DND-41 (cell line): Measurements from ENCODE around the gene MRPL39.

Experiments
- CTCF ChIP-seq: IDR thresholded peaks from 2 replicates; pipeline ENCODE4 v1.5.1; 2012; ENCODE audit warnings: borderline replicate concordance, low read length, moderate library complexity, mild to moderate bottlenecking; ENCODE audit not compliant: poor library complexity, severe bottlenecking; ENCODE audit errors: extremely low read depth
- EZH2 ChIP-seq: IDR thresholded peaks from 3 replicates; pipeline ENCODE4 v1.6.1; 2012; ENCODE audit warnings: borderline replicate concordance, low read depth, mild to moderate bottlenecking, moderate library complexity, low read length, inconsistent platforms; ENCODE audit not compliant: severe bottlenecking

GRCh38 chr21:25635310-25635709 is 28.0 kb upstream of the MRPL39 start:
- TF ChIP-seq CTCF (no peak), EZH2 (no peak)
